GM19193 (cell line): ENCODE data around the gene TSPAN7.

ENCODE experiments used
- POLR2A ChIP-seq: IDR thresholded peaks from 4 replicates; pipeline ENCODE4 v1.6.1; 2011; ENCODE audit not compliant: insufficient read depth, insufficient read length; ENCODE audit errors: extremely low read depth

Gene TSPAN7

GRCh38 chrX:38652934-38653442, 91.6 kb downstream of the TSPAN7 start:
- no peak for TF ChIP-seq POLR2A

- no peak for TF ChIP-seq POLR2A
Measured at GRCh38 chrX:38654302-38654701, 93.0 kb downstream of the TSPAN7 start.

GRCh38 chrX:38656350-38656915, 95.1 kb downstream of the TSPAN7 start:
- no peak for TF ChIP-seq POLR2A

- TF ChIP-seq POLR2A = no peak
Measured at GRCh38 chrX:38657562-38657961, 96.2 kb downstream of the TSPAN7 start.

- no peak for TF ChIP-seq POLR2A
Measured at GRCh38 chrX:38660395-38661102, 99.2 kb downstream of the TSPAN7 start.

GRCh38 chrX:38661103-38661441, 99.7 kb downstream of the TSPAN7 start:
- no peak for TF ChIP-seq POLR2A

- no peak for TF ChIP-seq POLR2A
Measured at GRCh38 chrX:38661561-38661960, 100.2 kb downstream of the TSPAN7 start.

- no peak for TF ChIP-seq POLR2A
Measured at GRCh38 chrX:38662640-38663039, 101.3 kb downstream of the TSPAN7 start.

GRCh38 chrX:38664285-38664684, 102.9 kb downstream of the TSPAN7 start:
- TF ChIP-seq POLR2A = no peak

- TF ChIP-seq POLR2A = no peak
Measured at GRCh38 chrX:38666909-38667308, 105.6 kb downstream of the TSPAN7 start.

GRCh38 chrX:38668771-38669170, 107.4 kb downstream of the TSPAN7 start:
- no peak for TF ChIP-seq POLR2A

- no peak for TF ChIP-seq POLR2A
Measured at GRCh38 chrX:38669428-38669827, 108.1 kb downstream of the TSPAN7 start.

GRCh38 chrX:38672646-38673045, 111.3 kb downstream of the TSPAN7 start:
- no peak for TF ChIP-seq POLR2A

- TF ChIP-seq POLR2A = no peak
Measured at GRCh38 chrX:38675856-38676255, 114.5 kb downstream of the TSPAN7 start.

GRCh38 chrX:38678183-38678582, 116.8 kb downstream of the TSPAN7 start:
- TF ChIP-seq POLR2A = no peak

- TF ChIP-seq POLR2A = no peak
Measured at GRCh38 chrX:38678821-38679220, 117.5 kb downstream of the TSPAN7 start.
